ENCODE data around the gene PKNOX2. TPM values are rescaled to one million over a fixed set of nuclear protein-coding genes. Genes with fewer than 3 reads are reported as not detected.

Gene PKNOX2
- total RNA-seq, 1 donor from 2014 or later, result 8.7 TPM

GRCh38 chr11:125331357-125332035, 166.9 kb downstream of the PKNOX2 start:
- H3K9me3 Mint-ChIP-seq (ENCODE audit: unreplicated experiment), result peaks cover 3% of the 10 kb centered on the region
- H3K36me3 Mint-ChIP-seq (ENCODE audit: unreplicated experiment), result no peaks in the 10 kb centered on the region
- peaks cover 15% of the 10 kb centered on the region for H3K4me1 Mint-ChIP-seq (ENCODE audit: low read depth, unreplicated experiment)
- H3K4me3 Mint-ChIP-seq (ENCODE audit: unreplicated experiment), result no peak overlapping the region
- no peak for DNase-seq
- H3K27me3 Mint-ChIP-seq (ENCODE audit: unreplicated experiment), result peaks cover 4% of the 10 kb centered on the region
- TF ChIP-seq CTCF (IDR thresholded peaks at IDR 0.05; ENCODE audit: partially characterized antibody, unreplicated experiment), result no peak
- H3K27ac Mint-ChIP-seq (ENCODE audit: unreplicated experiment), result no peak overlapping the region

GRCh38 chr11:125332821-125333220, 168.3 kb downstream of the PKNOX2 start:
- peaks cover 3% of the 10 kb centered on the region for H3K9me3 Mint-ChIP-seq (ENCODE audit: unreplicated experiment)
- no peaks in the 10 kb centered on the region for H3K36me3 Mint-ChIP-seq (ENCODE audit: unreplicated experiment)
- no peak overlapping the region for H3K27ac Mint-ChIP-seq (ENCODE audit: unreplicated experiment)
- peaks cover 16% of the 10 kb centered on the region for H3K4me1 Mint-ChIP-seq (ENCODE audit: low read depth, unreplicated experiment)
- H3K27me3 Mint-ChIP-seq (ENCODE audit: unreplicated experiment), result peaks cover 4% of the 10 kb centered on the region
- no peak overlapping the region for H3K4me3 Mint-ChIP-seq (ENCODE audit: unreplicated experiment)
- no peak for DNase-seq
- no peak for TF ChIP-seq CTCF (IDR thresholded peaks at IDR 0.05; ENCODE audit: partially characterized antibody, unreplicated experiment)

GRCh38 chr11:125333354-125334073, 169.0 kb downstream of the PKNOX2 start:
- H3K4me3 Mint-ChIP-seq (ENCODE audit: unreplicated experiment), result no peak overlapping the region
- no peak overlapping the region for H3K27ac Mint-ChIP-seq (ENCODE audit: unreplicated experiment)
- TF ChIP-seq CTCF (IDR thresholded peaks at IDR 0.05; ENCODE audit: partially characterized antibody, unreplicated experiment), result no peak
- H3K4me1 Mint-ChIP-seq (ENCODE audit: low read depth, unreplicated experiment), result peaks cover 22% of the 10 kb centered on the region
- peaks cover 4% of the 10 kb centered on the region for H3K9me3 Mint-ChIP-seq (ENCODE audit: unreplicated experiment)
- peaks cover 4% of the 10 kb centered on the region for H3K27me3 Mint-ChIP-seq (ENCODE audit: unreplicated experiment)
- DNase-seq, result no peak
- no peaks in the 10 kb centered on the region for H3K36me3 Mint-ChIP-seq (ENCODE audit: unreplicated experiment)

- Mint-ChIP-seq H3K27ac (ENCODE audit: unreplicated experiment) (no peak overlapping the region), H3K27me3 (ENCODE audit: unreplicated experiment) (peaks cover 1% of the 10 kb centered on the region), H3K4me1 (ENCODE audit: low read depth, unreplicated experiment) (peaks cover 24% of the 10 kb centered on the region), H3K9me3 (ENCODE audit: unreplicated experiment) (peaks cover 4% of the 10 kb centered on the region), H3K4me3 (ENCODE audit: unreplicated experiment) (no peak overlapping the region), H3K36me3 (ENCODE audit: unreplicated experiment) (no peaks in the 10 kb centered on the region)
- no peak for DNase-seq
- TF ChIP-seq CTCF (IDR thresholded peaks at IDR 0.05; ENCODE audit: partially characterized antibody, unreplicated experiment), result no peak
These were observed 170.6 kb downstream of the PKNOX2 start for GRCh38 chr11:125335106-125335505.

All from glutamatergic neuron (in vitro differentiated cells).